NK-92 (cell line): ENCODE measurements around the gene RTL10.

Source experiments
- DNase-seq: peaks from one replicate; lab custom pipeline; 2025; ENCODE audit not compliant: unreplicated experiment; lab: John Stamatoyannopoulos, UW

RTL10 gene

DNA sequence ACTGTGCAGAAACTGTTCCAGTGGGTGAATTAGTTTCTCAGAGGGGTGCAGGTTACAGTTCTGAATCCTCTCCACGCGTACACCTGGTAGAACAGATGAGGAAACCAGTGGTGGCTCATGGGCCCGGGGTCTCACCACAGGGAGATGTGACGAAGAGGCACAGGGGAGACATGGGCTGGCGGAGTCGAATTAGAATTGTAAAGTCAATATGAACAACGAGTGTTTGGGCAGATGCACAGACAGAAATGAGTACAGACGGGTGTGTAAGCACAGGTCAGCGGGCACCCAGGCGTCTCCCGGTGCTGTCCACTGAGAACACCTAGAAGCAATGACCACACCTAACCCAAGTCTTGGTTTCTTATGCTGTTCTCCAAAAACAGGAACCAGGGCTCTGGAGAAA is 41.8 kb downstream of the RTL10 start:
- no peak for DNase-seq

DNA sequence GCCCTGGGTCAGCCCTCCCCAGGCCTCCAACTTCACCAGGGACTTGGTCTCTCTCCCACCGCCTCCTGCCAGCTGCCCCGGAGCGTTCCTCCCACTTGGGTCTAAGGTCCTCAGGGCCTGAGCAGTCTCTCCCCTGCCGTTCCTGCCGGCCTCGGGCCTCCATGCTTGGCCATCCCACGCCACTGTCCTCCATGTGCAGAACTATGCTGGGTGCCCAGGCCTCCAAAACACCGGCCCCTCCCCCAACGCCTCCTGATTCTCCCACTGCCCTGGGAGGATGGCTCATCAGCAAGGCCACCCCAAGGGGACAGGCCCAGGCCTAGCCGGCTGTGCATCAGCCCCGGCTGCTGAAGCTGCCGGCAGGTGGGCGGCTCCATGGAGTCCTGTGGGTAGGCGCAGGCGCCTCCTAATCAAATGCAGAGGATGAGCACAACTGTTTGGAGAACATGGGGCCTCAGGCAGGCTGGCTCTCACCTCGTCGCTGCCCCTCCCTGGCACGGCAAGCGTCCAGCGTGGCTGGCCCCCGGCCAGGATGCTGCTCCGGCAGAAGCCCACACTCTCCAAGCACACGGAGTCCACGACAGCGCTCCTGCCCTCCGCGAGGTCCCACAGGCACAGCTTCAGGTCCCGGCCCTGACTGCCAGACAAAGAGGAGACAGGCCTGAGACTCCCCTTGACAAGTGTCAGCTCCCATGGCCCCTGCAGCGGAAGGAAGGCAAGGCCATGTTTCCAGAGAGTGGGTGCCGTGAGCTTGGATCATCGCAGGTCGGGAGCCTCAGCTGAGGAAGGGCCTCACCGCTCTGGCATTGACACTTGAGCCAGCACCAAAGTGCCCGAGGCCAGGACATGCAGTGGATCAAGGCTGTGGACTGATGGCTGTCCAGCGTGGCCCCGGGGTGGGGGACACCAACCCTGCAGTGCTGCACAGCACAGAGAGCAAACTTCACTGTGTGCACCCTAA is 42.6 kb downstream of the RTL10 start:
- DNase-seq = no peak

DNA sequence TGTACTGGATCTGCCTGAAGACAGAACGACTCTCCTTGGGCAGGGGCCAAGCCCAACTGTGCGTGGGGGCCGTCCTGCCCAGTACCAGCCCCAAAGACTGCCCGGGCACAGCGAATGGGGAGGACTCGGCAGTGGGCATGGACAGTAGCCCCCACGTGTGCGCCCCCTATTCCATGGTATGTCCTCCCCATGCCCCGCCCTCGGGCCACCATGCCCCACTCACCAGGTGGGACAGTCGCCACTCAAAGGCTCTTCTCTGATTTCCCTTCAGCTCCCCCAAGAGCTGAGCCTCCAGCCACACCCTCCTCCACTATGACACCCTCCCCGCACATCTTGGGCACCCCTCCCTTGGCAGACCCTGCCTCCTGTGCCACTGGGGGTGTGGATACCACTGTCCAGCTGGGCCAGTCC is 43.5 kb downstream of the RTL10 start:
- no peak for DNase-seq

DNA sequence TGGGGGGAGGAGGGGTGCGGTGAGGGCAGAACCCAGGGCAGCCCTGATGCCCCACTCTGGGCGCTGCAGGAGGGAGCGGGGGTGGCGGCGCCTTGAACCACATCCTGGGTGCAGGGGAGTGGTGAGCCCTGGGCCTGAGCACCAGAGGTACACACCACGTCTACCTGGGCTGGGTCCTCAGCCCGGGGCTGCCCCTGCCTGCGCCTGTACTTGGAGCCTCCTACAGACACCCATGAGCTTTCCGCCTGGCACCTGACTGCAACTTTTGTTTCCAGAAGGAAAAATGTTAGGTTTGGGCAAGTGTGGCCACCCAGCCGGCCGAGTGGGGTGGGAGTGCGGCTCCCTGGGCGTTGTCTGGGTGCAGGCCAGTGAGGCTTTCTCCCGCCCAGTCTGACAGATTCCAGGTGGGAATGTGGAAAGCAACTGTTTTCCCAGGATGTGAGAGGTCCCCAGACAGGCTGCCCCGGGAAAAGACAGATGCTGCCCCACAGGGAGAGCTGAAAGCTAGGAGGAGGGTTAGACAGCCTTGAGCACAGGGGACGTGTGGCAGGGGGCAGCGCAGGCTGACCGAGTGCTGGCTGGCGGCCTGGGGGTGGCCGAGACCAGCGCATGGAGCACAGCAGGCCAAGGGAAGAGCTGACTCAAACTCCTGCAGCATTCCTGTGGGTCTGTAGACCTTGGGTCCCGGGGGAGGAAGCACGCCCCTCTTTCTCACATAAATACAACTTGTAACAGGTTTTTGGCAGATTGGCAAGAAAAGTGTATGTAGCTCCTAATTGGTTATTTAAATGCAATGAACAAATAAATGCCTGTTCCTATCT is 44.1 kb downstream of the RTL10 start:
- no peak for DNase-seq

DNA sequence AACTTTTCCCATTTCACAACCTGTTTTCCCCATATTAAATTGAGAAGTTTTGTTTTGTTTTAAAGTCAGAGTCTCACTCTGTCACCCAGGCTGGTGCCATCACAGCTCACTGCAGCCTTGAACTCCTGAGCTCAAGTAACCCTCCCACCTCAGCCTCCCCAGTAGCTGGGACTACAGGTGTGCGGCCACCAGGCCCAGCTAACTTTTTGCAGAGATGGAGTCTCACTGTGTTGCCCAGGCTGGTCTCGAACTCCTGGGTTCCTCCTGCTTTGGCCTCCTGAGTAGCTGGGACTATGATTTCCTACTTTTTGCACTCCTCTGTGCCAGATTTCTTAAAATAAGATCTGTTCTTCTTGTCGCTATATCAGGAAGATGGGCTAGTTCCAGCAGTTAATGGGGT is 44.9 kb downstream of the RTL10 start:
- DNase-seq = no peak

DNA sequence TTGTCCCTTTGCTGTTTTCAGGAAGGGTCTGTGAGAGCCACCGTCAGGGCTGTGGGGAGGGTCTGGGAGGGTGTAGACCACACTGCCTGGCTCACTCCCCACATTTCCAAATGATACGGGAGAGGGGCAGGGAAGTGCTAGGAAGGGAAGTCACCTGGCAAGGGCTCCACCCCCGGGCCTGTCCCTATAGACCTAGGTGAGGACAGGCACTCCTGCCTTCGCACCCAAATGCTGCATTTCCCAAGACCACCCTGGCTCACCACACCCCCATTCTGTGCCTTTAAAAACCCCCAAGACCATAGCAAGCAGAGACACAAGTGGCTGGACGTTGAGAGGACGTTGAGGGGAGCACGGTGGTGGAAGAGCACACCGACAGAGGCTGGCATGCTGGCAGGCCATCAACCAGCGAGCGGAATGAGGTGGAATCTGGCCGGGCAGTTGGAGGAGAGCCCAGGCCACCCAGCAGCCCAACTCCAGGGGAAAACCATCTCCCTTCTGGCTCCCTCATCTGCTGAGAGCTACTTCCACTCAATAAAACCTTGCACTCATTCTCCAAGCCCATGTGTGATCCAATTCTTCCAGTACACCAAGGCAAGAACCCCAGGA is 45.7 kb downstream of the RTL10 start:
- DNase-seq = no peak

DNA sequence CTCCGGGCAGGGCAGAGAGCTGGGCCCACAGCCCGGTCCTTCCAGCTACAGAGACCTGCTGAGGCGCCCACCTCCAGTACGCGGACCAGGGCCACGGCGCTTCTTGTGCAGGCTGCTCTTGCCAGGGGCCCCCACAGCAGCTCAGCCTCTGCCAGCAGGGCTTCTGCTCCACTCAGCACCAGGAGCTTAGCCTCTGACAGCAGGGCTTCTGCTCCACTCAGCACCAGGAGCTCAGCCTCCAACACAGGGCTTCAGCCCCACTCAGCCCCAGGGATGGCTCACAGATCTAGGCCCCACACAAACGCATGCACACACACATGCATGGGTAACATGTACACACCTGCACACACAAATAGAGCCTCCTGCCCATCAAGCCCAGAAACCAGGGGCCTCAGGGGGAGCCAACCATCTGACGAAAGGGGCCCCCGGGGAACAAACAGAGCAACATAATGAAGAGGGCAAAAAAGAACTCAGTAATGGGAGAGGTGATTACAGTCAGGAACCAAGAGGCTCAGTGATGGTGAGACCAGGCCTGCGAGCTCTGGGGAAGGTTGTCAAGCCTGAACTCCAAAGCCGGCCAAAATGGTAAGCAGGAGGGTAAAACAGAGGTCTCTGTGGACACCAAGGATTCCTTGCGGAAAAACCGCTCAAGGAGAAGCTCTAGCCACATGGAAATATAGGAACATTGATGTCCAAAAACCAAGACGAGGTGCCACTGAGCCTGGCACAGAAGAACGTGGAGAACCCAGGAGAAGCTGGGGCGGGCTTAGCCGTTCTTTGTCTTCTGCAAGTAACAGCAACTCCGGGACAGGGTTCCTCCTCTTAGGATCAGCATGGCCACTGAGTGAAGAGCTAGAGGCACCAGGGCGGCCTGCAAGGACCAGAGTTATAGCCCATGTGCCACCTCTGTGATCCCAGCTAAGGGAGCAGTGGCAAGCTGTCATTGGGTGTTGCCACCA is 46.5 kb downstream of the RTL10 start:
- no peak for DNase-seq

DNA sequence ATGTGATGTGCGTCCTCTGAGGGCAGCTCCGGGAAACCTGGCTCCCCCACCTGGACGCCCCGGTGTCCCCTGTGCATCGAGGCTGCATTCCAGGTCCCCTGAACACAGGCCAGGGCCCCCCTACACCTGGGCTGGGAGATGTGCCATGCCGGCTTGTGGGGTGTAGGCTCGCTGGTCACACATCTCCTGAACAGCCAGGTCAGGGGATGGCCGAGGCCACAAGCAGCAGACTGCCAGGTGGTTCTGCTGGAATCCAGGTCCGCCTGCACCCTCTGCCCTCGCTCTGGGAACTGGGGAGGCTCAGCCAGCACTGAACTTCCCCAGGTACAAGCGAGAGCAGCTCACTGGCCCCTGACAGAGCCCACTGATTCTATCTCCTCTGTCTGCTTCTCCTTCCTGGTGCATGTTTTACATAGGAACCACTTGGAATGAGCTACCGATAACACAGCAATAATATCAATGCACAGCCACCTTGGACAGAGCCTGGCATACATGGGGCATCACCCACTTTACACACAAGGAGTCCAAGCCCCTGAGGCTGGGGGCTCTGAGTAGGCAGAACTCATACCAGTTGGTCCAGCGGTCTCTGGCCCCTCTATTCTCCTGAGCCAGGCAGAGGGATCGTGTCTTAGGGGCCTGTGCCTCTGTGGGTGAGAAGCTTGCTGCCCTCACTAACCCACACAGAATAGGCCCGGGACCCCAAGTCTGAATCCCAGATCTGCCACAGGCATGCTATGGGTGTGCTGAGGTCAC is 47.3 kb downstream of the RTL10 start:
- no peak for DNase-seq

DNA sequence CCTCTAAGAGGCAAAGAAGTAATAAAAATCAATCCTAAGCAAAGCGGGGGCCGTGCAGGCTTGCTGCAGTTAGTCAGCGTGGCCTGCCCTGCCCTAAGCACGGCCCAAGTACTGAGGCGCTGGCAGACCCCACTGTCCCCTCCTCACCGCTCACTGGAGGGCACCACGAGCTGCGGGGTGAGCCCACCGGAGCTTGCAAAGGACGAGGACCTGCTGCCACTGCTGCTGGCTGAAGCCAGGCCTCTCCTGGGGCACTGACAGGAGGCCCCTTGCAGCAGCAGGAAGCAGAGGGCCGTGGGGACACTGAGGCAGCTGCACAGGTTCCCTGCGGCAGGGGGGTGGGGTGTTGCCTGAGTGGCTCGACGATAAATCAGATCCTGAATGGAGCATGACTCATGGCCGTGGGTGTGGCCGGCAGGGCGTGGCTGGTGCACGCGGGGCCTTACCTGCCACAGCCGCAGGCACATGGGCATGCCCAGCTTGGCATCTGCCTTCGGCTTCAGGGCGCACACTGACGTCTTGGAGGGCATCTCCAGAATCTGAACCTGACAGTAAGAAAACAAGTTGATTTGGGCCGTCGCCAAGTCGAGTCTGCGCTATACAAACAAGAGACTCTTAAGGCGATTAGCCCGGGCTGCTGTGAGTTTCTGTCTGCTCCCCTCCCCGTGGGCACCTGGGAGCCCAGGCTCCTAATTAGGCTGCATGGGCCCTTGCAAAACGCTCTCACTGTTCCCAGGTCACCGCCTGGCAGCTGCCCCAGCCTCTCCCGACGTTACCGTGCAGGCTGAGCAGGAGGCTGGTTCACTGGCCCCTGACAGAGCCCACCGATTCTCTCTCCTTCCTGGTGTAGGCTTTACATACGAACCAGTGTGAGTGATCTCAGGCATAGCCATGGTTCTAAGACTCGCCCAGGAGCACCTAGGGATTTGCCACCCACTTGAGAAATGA is 48.2 kb downstream of the RTL10 start:
- no peak for DNase-seq

DNA sequence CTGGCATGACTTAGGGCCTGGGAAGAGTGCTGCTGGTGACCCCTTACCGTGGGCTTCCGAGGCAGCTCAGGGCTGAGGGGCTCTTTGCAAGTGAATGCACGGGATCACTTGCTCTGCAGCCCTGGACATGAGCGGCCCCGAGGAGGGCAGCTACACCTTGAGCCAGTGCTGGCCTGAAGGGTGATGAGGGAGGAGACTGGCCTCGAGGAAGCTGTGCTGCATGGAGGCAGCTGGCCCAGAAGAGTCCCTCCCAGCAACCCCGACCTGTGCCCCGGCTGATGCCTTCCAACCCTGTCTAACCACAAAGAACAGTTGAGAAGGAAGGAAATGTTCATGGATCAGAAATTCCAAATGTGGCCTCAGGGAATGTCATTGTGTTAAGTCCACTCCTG is 48.9 kb downstream of the RTL10 start:
- no peak for DNase-seq
